Spleen (tissue), 7 donors: ENCODE results near the gene DGKG.

Experiments
- CTCF ChIP-seq, 11 experiments: fragments of 200-600 bp in 7 of 11; fragments of 450-650 bp in 4 of 11; sonication (generic) in 4 of 11; IDR thresholded peaks in 8 of 11; conservative IDR thresholded peaks in 3 of 11; 1 replicate in 7 of 11; 2 replicates in 4 of 11; pipeline versions ENCODE4 v1.4.0 to v1.8.0; 2016 to 2021; ENCODE audit warnings: antibody characterized with exemption in 11 of 11, inconsistent platforms in 4 of 11, mild to moderate bottlenecking in 1 of 11
- POLR2A ChIP-seq, 3 donors: fragments of 450-650 bp; IDR thresholded peaks; one replicate each; pipeline ENCODE4 v1.5.1; 2017; ENCODE audit warnings: antibody characterized with exemption in 3 of 3, mild to moderate bottlenecking in 1 of 3
- donor health status: DM: no; HTN: no; CAD: no; lungs with moderate emphysema.
- donor health status: DM: no; HTN: no; CAD: no.
- donor health status: DM: no; HTN: no; CAD: no.

- TF ChIP-seq CTCF (IDR thresholded peaks at IDR 0.05 in 8 of 11, conservative IDR thresholded peaks at IDR 0.05 in 3 of 11), result no peak
- no peak for TF ChIP-seq POLR2A (IDR thresholded peaks at IDR 0.05)
These were observed 5.6 kb upstream of the DGKG start for GRCh38 chr3:186367631-186368030.
